GM19099 (cell line): Measurements from ENCODE around the gene ESPNL.

Experiments
- POLR2A ChIP-seq: IDR thresholded peaks from 3 replicates; pipeline ENCODE4 v1.6.1; 2011; ENCODE audit warnings: low read depth; ENCODE audit not compliant: insufficient read length; ENCODE audit errors: extremely low read depth

The ESPNL gene

GRCh38 chr2:238117199-238118154 lies 17.3 kb downstream of the ESPNL start:
- TF ChIP-seq POLR2A = no peak

- no peak for TF ChIP-seq POLR2A
These were observed 19.8 kb downstream of the ESPNL start for GRCh38 chr2:238119756-238120462.

DNA sequence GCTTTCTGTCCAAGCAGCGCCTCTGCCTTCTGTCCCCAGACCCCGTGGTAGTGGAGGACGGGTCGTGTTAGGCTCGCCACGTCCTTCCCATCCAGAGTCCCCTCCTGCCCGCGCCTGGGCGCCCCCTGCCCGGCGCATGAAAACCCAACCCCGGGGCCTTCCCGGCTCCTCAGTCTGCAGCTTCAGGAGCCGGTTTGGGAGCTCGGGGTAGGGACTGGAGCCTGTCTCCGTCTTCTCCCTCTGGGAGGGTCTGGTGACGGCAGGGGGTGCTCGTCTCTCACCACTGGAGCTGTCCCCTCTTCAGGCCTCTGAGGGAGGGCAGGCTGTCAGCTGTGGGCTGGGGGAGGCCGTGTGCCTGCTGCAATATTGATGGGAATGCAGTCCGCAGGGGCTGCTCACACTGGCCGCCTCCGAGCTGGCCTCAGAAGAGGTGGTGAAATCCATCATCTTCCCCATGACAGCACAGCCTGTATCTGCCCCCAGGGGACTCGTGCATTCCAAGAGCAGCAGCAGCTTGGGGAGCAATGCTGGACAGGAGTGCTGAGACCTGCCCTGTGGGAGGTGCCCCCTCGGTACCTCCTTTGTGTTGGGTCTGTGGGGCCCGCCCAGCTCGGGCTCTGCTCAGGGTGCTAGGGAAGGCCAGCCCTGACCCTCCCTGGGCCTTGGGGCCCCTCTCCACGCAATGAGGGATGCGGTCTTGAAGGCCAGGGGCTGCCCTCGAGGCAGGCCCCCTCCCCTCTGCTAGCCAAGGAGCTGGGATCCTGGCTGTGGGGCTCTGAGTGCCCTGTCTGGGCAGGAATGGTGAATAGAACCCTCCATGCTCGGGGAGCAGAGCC lies 20.5 kb downstream of the ESPNL start:
- TF ChIP-seq POLR2A = no peak

DNA sequence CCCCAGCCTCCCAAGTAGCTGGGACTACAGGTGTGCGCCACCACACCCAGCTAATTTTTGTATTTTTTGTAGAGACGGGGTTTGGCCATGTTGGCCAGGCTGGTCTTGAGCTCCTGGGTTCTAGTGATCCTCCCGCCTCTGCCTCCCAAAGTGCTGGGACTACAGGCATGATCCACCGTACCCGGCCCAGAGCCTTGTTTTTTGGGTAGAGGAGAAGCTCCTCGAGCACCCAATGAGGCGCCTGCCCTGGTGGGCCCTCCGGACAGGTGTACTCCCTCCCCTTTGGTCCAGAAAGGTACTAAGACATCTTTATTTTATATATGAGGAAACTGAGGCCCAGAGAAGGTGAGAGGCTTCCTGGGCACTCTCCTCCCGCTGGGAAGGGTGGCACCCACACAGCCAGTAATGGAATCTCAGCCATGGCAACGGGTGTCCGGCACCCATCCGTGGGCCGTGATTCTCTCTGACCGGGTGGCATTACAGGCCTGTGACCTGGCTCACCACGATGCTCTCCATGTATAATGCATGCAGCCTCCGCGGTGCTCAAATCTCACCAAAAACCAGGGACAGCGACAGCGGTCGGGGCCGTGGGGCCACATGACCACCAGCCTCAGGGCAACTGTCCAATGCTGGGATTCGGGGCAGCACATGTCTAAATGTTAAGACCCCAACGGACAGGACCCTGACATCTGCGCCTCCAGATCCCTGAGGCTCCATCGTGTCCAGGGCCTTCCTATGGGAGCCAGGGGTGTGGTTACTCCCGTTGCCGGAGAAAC lies 21.6 kb downstream of the ESPNL start:
- no peak for TF ChIP-seq POLR2A

DNA sequence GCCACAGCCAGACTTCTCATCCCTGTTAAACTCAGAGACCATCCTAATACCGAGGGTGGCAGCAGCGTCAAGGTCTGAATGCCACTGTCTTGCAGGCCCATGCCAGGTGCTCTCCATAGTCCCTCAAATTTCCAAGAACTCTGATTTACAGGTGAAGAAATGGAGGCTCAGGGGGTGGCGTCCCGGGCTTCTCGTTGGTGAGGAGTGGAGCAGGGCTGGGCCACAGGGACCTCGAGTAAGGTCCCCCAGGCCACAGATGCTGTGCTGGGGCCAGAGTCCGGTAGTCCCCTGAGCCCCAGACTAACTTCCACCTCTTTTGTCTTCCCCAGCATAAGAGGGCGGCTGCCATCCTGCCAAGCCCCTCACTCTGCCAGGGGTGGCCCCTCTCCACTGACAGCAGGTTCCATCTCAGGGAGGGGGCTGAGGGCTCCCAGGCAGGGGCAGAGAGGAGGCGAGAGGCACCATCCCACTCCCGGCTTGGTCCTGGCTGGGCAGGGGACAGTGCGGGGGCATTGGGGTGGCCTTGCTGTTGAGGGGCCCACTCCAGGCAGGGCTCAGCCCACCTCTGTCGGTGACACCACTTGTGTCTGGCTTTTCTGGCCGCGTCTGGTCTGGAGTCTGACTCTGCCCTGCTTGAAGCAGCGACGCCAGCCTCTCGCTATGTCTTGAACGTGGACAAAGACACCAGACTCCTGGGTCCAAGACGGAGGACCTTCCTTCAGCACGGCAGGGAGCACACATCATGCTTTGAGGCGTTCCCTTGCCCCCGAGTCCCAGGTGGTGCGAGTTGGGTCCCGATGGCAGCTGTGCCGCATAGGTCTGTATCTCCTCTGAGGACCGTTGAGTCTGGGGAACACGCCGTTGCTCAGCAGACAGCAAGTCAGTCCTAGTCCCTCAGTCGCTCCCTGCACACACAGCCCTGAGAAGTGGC lies 22.4 kb downstream of the ESPNL start:
- TF ChIP-seq POLR2A = no peak

GRCh38 chr2:238123218-238123971 lies 23.3 kb downstream of the ESPNL start:
- TF ChIP-seq POLR2A = no peak

DNA sequence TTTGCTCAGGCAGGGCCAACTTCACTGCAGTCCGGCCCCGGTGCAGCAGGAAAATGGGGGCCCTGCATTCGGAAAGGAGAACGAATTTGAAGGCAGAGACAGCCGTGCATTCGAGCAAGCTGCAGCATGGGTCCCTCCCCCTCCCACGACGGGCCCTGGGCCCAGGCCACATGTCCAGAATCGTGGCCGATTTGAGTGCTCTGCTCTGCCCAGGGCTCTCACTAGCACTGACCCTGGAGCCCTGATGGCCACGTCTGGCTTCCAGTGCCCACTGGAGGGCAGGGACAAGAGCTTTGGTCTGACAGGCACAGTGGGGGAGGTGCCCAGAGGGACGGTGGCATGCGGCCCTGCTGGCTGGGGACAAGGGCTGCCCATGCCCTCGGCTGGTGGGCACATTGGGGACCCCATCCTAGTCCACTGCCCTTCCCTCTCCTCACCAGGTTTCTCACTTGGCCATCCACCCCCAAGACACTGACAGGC lies 23.9 kb downstream of the ESPNL start:
- no peak for TF ChIP-seq POLR2A

DNA sequence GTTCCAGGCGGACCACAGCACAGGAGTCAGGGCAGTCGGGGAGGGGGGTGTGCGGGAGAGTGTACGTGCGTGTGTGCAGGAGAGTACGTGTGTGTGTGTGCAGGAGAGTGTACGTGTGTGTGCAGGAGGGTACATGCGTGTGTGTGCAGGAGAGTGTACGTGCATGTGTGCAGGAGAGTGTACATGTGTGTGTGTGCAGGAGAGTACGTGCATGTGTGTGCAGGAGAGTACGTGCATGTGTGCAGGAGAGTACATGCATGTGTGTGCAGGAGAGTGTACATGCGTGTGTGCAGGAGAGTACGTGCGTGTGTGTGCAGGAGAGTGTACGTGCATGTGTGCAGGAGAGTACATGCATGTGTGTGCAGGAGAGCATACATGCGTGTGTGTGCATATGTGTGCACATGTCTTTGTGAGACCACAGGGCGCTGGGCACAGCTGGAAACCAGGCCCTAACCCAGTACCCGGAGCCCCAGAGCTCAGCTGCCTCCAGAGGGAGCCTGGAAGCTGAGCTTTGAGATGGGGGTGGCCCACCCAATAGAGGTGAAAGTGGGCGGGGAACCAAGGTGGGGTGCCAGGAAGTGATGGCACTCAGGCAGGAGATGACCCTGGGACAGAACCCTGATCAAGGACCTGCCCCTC lies 24.5 kb downstream of the ESPNL start:
- no peak for TF ChIP-seq POLR2A

DNA sequence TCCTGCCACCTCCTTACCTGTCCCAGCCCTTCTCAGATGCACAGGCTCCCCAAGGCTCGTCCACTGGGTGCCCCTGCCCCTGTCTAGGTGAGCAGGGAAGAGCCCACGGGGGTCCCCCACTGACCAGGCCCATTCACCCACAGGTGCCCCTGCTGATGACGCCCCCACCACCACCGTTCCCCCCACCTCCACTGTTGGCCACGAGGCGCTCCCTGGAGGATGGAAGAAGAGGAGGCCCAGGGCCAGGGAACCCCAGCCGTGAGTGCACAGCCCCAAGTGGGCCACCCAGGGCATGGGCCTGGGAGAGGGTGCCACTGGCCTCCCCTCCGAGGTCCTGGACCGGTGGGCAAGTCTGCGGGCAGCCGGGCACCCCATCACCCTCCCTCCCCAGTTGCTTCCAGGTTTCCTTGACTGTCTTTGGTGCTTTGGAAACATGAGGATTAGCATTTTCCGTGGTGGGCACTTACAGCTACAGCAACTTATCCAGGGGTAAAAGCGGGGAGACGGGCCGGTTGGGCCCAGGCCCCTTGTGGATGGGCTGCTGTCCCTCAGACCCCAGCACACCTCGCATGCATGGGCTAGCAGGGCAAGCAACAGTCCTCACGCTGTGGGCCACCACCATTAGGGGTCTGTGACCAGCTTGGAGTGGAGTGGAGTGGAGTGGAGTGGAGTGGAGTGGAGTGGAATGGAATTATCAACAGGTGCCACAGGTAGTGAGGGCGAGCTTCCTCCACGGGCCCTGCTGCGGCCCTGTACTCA lies 25.2 kb downstream of the ESPNL start:
- no peak for TF ChIP-seq POLR2A

- no peak for TF ChIP-seq POLR2A
These were observed 26.2 kb downstream of the ESPNL start for GRCh38 chr2:238126338-238126737.

- no peak for TF ChIP-seq POLR2A
These were observed 26.6 kb downstream of the ESPNL start for GRCh38 chr2:238126775-238127164.
